Measurements from ENCODE around the gene TBCD.
"Not testable (repeated sequence)": the region's sequence is repeated elsewhere in the genome, so short reads cannot be mapped to it uniquely, and the experiment has no call there.

Gene TBCD

DNA sequence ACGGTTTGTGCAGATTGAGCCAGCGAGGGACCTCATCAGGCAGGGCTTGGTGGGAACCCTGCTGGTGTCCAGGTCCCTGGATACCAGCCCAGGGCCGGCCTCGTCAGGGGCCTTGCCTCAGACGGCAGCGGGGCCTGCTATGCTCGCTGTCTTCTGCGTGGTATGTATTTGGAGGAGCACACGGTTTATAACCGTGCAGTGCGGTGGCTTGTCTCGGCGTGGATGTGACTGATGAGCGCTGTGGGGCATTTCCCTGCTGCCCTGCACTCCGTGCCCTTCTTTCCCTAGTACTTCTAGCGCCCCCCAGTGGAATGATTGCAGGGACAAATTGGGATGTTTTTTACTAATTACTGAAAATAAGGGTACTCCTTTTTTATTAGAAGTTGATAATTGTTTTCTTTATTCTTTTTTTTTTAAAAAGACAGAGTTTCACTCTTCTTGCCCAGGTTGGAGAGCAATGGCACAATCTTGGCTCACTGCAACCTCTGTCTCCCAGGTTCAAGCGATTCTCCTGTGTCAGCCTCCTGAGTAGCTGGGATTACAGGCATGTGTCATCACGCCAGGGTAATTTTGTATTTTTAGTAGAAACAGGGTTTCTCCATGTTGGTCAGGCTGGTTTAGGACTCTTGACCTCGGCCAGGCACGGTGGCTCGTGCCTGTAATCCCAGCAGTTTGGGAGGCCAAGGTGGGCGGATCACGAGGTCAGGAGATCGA lies 15.3 kb downstream of the TBCD start:
- no peak for DNase-seq (ENCODE audit: low read depth)

DNA sequence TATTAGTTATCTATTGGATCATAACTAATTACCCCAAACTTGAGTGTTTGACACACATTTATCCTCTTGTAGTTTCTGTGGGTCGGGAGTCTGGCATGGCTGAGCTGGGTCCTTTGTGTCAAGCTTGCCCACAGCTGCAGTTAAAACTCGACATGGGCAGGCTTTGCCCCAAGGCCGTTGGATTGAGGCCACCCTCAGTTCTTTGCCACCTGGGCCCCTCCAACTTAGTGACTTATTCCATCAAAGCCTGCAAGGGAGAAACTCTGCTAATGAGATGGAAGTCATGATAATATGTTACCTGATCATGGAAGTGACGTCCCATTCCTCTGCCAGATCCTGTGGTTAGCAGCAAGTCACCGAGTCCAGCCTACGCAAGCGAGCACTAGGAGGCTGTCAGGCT lies 17.2 kb downstream of the TBCD start:
- DNase-seq (ENCODE audit: low read depth): no peak

DNA sequence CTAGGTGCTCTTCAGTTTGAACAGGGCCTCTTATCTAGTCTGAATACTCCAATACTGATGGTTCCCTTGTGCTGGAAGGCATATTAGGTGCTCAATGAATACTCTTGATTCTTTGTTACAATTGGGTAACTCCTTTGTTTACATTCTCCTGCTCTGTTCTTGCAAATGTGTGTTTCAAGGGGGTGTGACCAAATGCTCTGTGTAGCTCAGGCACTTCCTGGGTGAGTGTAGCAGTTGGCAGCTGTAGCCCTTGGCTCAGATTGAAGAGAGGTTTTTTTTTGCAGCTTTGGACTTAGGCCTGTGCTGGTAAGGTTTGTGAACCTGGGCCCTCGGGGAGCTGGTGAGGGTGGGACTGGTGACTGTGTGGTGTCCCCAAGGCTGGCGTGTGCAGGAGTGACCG lies 20.2 kb downstream of the TBCD start:
- no peak for DNase-seq (ENCODE audit: low read depth)

DNA sequence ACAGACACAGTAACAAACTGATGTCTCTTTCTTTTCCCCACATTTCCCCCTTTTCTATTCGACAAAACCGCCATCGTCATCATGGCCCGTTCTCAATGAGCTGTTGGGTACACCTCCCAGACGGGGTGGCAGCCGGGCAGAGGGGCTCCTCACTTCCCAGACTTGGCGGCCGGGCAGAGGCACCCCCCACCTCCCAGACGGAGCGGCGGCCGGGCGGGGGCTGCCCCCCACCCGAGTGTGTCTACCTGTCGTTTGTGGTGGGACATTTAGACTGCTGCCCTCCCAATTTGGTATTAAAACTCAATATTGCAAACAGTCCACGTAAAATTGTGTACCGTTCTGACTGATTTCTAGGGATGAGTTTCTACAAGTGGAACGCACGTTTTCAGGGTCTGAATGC lies 22.6 kb downstream of the TBCD start:
- not testable (repeated sequence) for DNase-seq (ENCODE audit: low read depth)

DNA sequence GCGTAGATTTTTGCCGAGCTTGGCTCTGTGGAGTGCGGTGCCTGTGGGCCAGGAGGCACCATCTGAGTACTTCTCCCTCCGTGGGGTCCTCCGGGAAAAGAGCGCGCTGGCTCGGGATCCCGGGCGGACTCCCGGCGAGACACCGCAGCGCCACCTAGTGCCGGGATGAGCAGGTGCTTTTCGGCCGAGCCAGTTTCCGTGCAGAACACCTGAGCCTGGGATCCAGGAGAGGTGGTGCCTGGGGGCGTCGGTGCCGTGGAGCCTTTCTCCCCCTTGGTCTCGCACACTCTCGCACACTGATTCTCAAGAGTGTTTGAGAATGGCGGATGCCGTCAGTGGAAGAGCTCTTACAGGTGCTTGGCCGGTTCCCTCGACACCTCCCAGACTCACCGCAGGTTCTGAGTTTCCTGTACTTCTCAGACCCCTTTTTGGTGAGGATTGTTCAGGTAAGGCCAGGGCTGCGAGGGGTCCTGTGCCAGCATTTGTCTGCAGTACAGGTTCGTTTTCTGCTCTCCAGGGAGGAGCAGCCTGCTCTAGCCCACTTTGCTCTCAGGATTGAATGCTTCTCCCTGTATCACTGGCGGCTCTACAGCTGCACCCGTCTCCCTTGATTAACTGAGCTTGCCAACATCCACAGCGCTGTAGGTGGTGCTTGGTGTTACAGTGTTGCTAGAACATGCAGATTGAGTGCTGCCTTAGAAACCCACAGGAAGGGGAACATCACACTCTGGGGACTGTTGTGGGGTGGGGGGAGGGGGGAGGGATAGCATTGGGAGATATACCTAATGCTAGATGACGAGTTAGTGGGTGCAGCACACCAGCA lies 23.3 kb downstream of the TBCD start:
- no peak for DNase-seq (ENCODE audit: low read depth)

DNA sequence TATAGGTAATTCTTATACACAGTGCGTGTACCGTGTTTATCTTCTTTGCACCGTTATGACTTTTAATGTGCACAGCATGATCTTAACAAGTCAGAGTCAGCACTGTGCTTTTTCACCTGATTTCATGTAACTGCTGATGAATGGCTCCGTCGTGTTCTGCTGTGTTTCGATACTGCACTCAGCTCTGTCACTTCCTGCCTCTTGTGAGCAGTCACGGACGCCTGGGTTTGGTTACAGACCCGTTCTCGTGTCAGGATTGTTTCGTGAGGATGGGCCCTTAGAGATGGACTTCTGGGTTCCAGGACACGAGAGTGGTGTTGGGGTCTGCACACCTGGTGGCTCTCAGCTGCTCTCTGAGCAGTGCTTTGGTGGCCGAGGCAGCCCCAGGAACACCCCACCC lies 24.6 kb downstream of the TBCD start:
- no peak for DNase-seq (ENCODE audit: low read depth)

DNA sequence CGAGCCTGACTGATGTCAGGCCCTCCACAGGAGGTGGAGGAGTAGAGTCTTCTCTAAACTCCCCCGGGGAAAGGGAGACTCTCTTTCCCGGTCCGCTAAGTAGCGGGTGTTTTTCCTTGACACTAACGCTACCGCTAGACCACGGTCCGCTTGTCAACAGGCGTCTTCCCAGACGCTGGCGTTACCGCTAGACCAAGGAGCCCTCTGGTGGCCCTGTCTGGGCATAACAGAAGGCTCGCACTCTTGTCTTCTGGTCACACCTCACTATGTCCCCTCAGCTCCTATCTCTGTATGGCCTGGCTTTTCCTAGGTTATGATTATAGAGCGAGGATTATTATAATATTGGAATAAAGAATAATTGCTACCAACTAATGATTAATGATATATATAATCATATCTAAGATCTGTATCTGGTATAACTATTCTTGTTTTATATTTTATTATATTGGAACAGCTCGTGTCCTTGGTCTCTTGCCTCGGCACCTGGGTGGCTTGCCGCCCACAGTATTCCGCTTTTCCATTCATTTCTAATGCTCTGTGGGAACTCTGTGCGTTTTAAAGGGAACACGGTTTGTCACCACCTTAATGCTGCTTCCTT lies 26.0 kb downstream of the TBCD start:
- DNase-seq (ENCODE audit: low read depth): not testable (repeated sequence)

DNA sequence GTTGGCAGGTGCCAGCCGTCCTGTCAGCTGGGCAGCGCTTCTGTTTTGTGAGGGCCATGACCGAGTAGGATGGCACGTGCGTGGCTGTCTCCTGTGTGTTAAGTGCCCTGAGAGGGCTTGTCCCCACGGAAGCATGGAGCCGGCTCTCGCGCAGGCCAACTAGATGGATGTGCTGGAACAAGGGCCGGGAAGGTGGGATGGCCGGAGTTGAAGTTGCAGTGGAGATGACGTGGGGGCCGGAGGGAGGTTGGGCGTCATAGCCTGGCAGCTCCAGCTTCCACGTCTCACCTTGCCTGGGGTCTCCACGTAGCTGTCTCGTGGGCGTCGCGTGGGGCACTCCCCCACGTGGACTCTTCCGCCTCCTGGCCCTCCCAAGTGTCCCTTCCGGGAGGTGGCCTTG lies 27.7 kb downstream of the TBCD start:
- DNase-seq (ENCODE audit: low read depth): no peak

DNA sequence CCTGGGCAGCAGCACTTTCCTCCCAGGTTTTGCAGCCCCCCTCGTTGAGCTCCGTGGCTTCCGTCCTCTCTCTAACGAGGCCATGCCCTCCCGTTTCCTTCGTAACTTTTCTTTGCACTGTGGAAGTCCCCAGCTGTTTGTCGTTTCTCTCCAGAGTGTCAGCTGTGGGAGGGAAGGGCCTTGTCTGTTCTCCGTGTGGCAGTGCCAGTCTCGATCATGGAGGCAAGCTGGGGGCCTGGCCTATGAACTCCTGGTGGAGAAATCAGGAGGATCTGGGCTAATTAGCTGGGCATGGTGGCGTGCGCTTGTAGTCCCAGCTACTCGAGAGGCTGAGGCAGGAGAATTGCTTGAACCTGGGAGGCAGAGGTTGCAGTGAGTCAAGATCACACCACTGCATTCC lies 28.3 kb downstream of the TBCD start:
- no peak for DNase-seq (ENCODE audit: low read depth)

DNA sequence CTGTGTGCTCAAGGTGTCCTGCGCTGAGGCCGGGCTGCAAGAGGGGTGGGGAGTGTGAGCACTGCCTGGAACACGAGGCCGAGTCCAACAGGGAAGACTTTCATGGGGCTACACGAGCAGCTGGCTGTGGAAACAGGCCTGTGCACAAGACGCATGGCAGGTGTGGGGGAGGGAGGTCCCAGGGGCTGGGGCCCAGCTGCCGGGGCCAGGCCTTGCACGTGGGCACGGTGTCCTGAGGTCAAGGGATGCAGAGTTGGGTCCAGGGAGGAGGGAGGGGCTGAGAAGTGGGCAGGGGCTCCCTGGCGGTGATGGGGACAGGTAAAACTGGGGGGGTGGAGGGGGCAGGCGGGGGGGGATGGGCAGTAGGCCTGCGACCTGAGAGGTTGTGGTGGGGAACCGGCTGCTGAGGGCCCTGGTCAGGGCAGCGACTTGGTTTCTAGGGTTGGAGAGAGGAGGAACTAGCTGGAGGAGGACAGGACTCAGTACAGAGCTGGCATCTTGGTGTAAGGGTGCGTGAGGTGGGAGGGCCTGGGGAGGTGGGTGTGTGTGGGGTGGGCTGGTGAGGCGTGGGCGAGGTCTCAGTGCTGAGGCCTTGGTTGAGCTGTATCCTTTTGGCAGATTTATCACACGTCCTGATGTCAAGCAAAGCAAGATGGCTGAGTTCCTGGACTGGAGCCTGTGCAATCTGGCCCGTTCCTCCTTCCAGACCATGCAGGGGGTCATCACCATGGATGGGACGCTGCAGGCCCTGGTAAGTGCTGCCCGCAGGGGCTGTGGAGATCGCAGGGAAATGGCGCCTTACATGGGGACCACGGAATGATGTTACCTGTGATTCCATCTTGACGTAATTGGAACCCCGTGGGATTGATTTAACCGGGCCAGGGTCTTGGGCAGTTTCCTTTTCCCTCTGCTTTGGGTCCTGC lies 29.4 kb downstream of the TBCD start:
- DNase-seq (ENCODE audit: low read depth): no peak

DNA sequence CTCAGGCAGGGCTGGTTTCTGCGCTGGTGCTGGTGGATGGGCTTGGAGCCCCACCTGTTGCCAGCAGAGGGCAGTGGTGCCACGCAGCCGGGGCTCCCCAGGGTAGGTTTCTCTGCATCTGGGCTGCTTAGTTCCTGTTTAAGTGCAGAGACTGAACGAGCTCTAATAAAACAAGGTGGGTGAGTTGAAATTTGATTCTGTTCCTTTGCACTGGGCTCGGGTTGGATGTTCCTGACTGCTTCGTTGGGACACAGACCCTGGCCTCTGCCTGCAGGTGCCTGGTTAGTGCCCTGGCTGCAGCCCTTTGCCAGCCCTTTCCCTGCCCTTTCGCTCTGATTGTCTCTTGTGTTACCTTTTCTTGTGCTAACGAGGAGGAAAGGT lies 30.0 kb downstream of the TBCD start:
- peak; percentile 52 for DNase-seq (ENCODE audit: low read depth)

DNA sequence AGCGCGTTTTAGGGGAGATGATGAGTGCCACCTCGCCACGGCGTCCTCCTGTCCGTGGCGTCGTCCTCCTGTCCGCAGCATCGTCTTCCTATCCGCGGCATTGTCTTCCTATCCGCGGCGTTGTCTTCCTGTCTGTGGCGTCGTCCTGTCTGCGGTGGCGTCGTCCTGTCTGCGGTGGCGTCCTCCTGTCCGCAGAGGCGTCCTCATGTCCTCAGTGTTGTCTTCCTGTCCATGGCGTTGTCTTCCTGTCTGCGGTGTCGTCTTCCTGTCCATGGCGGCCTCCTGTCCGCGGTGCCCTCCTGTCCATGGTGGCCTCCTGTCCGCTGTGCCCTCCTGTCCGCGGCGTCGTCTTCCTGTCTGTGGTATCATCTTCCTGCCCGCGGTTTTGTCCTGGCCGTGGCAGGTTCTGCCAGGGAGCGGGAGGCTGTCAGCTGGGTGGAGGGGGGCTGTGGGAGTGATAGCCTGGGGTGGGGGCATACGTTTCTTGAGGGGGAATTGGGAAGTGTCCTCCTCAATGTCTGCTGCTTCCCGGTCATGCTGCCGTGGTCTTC lies 30.9 kb downstream of the TBCD start:
- no peak for DNase-seq (ENCODE audit: low read depth)

DNA sequence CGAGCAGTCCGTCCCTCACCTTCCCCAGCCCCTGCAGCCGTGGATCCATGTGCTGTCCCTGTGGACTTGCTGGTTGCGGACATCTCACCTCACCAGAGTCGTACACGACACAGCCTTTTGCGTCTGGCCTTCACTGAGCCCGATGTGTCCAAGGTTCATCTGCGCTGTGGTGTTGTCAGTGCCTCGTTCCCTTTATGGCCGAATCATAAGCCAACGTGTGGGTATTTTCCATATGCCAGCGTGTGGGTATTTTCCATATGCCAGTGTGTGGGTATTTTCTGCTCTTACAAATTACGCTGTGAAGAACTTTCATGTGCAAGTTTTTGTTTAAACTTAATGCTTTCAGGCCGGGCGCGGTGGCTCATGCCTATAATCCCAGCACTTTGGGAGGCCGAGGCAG lies 31.6 kb downstream of the TBCD start:
- no peak for DNase-seq (ENCODE audit: low read depth)

DNA sequence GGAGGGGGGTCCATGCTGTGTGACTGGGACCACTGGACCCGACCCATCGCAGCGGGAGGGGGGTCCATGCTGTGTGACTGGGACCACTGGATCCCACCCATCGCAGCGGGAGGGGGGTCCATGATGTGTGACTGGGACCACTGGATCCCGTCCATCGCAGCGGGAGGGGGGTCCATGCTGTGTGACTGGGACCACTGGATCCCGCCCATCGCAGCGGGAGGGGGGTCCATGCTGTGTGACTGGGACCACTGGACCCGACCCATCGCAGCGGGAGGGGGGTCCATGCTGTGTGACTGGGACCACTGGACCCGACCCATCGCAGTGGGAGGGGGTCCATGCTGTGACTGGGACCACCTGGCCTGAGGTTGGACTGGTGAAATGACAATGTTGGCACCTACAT lies 33.7 kb downstream of the TBCD start:
- DNase-seq (ENCODE audit: low read depth): not testable (repeated sequence)

DNA sequence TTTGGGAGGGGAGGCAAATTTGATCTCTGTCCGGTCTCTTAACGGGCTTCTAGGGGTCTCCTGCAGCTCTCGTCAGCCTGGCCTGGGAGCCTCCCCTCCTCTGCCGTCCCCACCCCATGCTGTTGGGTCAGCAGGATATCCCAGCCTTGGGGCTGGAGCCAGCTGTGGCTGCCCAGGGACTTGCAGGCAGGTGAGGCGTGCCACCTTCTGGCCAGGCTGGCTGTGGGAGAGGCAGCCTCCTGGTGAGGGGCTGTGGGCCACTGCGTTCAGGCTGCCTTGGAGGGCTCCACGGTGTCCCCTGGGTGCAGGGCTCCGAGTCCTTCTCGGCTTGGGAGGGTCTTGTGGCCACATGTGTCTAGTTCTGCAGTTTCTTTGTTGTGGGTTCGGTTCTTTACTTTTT lies 34.6 kb downstream of the TBCD start:
- DNase-seq (ENCODE audit: low read depth): no peak

DNA sequence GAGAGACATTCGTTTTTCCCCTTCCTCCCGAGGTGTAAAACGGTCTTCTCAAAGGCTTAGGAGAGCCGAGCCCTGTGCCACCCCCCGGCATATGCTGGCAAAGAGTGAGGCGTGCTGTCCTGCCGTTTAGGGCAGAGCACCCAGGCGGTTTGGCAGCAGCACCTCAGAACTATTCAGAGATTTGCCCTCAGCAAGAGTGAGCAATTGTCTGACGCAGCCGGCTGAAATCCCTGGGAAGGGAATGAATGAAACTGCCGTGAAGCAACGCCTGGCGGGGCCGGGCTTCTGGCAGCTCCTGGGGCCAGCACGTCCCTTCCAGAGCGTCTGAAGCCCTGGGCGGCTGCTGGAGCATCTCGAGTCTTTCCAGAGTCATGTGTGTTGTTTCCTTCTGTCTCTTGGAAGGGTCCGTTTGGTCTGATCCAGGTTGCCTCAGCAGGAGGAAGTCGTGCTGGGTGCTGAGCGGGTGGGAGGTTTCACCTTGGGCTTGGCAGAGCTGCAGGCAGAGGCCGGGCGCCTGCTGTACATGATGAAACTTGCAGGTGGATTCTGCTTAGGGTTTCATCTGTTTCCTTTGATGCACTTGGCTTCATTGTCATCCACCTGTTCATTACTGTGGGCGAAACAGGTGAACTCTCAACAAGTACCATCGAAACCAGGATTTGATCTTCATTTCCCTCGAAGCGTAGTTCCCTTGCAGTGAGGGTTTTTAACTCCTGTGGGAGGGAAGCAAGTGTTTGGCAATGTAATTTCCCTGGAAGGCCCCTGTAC lies 35.4 kb downstream of the TBCD start:
- peak; percentile 60 for DNase-seq (ENCODE audit: low read depth)

DNA sequence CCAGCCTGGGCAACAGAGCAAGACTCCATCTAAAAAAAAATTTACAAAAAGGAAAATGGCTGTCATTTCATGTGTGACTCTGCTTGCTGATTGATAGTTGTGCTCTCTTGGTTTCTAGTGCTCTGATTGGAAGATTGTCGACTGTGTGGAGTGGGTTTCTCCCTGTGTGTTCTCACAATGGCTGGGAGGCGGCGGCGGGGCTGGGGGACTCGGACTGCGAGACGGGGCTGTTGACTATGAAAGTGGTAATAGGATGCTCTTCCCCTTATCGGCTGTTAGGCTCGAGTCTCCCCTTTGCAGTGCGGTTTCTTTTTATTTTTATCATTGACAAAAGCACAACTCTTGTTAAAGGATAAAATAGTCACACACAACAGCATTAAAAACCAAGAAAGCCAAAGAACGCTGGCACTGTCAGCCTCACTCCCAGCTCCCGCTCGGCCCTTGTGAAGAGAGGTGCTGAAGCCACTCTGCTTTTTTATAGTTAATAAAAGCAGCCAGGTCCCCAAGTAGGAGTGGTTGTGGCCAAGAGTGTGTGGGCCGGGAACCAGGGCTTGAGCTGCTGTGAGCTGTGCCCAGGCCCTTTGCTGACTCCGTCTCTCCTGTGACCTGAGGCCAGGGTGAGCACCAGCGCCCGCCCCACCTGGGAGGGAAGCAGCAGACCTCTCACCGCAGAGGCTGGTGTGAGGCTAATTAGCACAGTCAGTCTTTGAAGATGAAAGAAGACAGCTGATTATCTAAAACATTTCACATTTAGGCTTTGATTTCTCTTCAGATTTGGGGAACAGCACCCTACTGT lies 36.5 kb downstream of the TBCD start:
- DNase-seq (ENCODE audit: low read depth): no peak

DNA sequence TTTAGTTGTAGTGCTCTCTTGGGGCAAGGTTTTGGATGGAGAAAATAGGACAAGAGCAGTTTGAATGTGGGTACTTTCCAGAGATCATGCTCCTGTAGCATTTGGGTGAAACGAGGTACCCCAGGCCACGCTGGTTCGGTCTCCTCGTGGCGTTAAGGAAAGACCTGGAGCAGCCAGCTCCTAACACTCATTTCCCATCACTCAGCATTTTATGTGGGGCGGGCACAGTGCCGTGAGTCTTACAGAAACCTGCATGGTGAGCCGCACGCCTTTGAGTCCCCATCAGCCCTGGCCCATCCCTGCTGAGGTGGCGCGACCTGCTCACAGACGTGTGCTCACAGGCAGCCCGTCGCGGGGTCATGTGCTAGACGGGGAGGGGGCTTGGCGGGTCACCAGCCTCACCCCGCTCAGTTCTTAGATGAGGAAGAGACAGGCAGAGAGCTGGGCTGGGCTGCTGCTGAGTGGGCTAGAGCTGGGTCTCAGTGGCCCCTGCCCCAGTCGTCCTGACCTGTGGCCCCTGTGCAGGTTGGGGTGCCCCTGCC lies 37.3 kb downstream of the TBCD start:
- DNase-seq (ENCODE audit: low read depth): no peak

DNA sequence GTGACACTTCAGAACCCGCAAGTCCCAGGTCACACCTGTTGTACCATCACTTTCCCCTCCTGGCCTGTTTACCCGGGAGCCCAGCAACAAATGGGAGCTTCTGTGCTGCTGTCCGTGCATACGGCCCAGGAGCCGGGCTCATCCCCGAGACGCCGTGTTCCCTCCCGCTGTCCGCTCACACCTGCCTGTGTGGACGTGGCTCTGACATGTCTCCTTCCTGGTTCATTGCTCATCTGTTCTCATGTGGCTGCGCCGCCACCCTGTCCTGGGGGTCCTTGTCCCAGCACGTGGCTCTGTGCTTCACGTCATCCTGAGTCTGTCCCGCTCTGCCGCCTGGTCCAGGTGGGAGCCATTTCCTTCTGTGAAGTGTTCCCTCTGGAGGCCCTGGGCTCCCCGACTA lies 37.9 kb downstream of the TBCD start:
- no peak for DNase-seq (ENCODE audit: low read depth)

DNA sequence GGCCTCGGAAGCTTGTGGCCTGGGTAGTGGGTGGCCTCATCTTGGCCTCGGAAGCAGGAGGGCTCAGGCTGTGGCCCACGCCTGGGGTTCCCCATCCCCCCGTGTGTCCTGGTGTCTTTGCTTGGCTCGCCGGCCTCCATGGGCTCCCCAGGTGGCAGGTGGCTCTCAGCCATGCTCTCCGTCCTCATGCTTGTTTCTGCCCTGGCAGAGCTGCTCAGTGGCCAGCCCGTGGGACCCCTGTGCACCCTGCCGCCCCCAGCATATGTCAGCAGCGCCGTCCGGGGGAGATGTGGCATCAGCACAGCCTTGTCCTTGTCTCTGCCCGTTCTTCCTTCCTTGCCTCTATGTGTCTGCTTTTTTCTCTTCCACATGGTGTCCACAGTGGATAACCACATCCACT lies 38.5 kb downstream of the TBCD start:
- no peak for DNase-seq (ENCODE audit: low read depth)

All from stromal cell of bone marrow (primary cell).